Mammary epithelial cell (primary cell): ENCODE data around the gene NUP58.

ENCODE experiments used
- CTCF ChIP-seq, 2 donors: IDR thresholded peaks in 1 of 2; conservative IDR thresholded peaks in 1 of 2; 2 replicates each; pipeline ENCODE4 v1.5.1; 2011 to 2012; ENCODE audit warnings: inconsistent platforms in 2 of 2, low read length in 2 of 2, mild to moderate bottlenecking in 2 of 2, control low read depth in 1 of 2, low read depth in 1 of 2; ENCODE audit not compliant: insufficient read depth in 1 of 2; ENCODE audit errors: extremely low read depth in 1 of 2
- EZH2 ChIP-seq: IDR thresholded peaks from 2 replicates; pipeline ENCODE4 v1.6.1; 2012; ENCODE audit warnings: low read length, inconsistent platforms, borderline replicate concordance

GRCh38 chr13:25252752-25253151, 48.7 kb upstream of the NUP58 start:
- TF ChIP-seq CTCF (conservative IDR thresholded peaks at IDR 0.05 in 1 of 2, IDR thresholded peaks at IDR 0.05 in 1 of 2; ENCODE audit: extremely low read depth in 1 of 2, insufficient read depth in 1 of 2, low read depth in 1 of 2, low read length in 2 of 2) (no peak), EZH2 (no peak)
